ENCODE measurements around the gene RNF103. TPM values are rescaled to one million over a fixed set of nuclear protein-coding genes. Genes with fewer than 3 reads are reported as not detected.

The RNF103 gene
- polyA plus RNA-seq, 2 of the 4 experiments (the other 2 are of a cell fraction): 20.0 to 38.3 TPM

DNA sequence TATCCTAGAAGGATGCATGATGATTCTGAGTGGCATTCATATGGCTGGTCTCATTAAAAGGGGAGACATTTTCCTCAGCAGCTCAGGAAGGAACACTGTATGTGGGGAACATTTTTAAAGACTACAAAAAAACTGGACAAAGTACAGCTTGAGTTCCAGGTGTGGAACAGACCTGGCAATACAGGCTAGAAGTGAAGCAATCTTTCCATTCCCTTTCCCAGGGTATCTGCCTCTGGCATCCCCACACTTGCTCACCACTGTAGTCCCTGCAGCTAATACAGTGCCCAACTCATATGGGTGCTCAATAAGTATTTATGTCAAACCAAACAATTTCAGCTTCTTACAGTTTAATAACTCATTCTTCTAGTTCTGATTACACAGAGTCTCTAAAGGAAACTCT, 8.1 kb downstream of the RNF103 start:
- Histone ChIP-seq H3K27ac (no peak overlapping the region), H3K9me3 (no peaks in the 10 kb centered on the region), H3K4me1 (peaks cover 22% of the 10 kb centered on the region; the same call in 2 of the 3 replicates), H3K4me3 (no peak overlapping the region), H3K4me2 (no peak overlapping the region; the same call in 2 of the 3 replicates)
- CTCF ChIA-PET: no interaction called here
- DNase-seq (ENCODE audit: low read depth in 1 of 2, low spot score in 1 of 2) (no peak), ATAC-seq (no peak), FAIRE-seq (no peak)
- no peak for TF ChIP-seq JUN (IDR thresholded peaks at IDR 0.05)
- no peak for TF ChIP-seq FOSB (CRISPR knock-in tag; IDR thresholded peaks at IDR 0.05)
- TF ChIP-seq, protein P1, sequence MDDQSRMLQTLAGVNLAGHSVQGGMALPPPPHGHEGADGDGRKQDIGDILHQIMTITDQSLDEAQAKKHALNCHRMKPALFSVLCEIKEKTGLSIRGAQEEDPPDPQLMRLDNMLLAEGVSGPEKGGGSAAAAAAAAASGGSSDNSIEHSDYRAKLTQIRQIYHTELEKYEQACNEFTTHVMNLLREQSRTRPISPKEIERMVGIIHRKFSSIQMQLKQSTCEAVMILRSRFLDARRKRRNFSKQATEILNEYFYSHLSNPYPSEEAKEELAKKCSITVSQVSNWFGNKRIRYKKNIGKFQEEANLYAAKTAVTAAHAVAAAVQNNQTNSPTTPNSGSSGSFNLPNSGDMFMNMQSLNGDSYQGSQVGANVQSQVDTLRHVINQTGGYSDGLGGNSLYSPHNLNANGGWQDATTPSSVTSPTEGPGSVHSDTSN (IDR thresholded peaks at IDR 0.05): no peak
- TF ChIP-seq SREBF2 (IDR thresholded peaks at IDR 0.05): no peak
- TF ChIP-seq HEYL (CRISPR knock-in tag; IDR thresholded peaks at IDR 0.05): no peak
- TF ChIP-seq, protein P2, sequence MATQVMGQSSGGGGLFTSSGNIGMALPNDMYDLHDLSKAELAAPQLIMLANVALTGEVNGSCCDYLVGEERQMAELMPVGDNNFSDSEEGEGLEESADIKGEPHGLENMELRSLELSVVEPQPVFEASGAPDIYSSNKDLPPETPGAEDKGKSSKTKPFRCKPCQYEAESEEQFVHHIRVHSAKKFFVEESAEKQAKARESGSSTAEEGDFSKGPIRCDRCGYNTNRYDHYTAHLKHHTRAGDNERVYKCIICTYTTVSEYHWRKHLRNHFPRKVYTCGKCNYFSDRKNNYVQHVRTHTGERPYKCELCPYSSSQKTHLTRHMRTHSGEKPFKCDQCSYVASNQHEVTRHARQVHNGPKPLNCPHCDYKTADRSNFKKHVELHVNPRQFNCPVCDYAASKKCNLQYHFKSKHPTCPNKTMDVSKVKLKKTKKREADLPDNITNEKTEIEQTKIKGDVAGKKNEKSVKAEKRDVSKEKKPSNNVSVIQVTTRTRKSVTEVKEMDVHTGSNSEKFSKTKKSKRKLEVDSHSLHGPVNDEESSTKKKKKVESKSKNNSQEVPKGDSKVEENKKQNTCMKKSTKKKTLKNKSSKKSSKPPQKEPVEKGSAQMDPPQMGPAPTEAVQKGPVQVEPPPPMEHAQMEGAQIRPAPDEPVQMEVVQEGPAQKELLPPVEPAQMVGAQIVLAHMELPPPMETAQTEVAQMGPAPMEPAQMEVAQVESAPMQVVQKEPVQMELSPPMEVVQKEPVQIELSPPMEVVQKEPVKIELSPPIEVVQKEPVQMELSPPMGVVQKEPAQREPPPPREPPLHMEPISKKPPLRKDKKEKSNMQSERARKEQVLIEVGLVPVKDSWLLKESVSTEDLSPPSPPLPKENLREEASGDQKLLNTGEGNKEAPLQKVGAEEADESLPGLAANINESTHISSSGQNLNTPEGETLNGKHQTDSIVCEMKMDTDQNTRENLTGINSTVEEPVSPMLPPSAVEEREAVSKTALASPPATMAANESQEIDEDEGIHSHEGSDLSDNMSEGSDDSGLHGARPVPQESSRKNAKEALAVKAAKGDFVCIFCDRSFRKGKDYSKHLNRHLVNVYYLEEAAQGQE (IDR thresholded peaks at IDR 0.05): no peak
- no peak for TF ChIP-seq RFX5 (IDR thresholded peaks at IDR 0.05)
- no peak for TF ChIP-seq FOSL2 (IDR thresholded peaks at IDR 0.05)
- TF ChIP-seq FOSL2 (CRISPR knock-in tag; IDR thresholded peaks at IDR 0.05): no peak
- no peak for TF ChIP-seq ZSCAN20 (CRISPR knock-in tag; IDR thresholded peaks at IDR 0.05)
- TF ChIP-seq CEBPB (IDR thresholded peaks at IDR 0.05): no peak
- TF ChIP-seq, protein P3, sequence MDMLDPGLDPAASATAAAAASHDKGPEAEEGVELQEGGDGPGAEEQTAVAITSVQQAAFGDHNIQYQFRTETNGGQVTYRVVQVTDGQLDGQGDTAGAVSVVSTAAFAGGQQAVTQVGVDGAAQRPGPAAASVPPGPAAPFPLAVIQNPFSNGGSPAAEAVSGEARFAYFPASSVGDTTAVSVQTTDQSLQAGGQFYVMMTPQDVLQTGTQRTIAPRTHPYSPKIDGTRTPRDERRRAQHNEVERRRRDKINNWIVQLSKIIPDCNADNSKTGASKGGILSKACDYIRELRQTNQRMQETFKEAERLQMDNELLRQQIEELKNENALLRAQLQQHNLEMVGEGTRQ (IDR thresholded peaks at IDR 0.05): no peak
- TF ChIP-seq SMC3 (IDR thresholded peaks at IDR 0.05): no peak
- no peak for TF ChIP-seq ESRRA (IDR thresholded peaks at IDR 0.05; ENCODE audit: borderline replicate concordance, low read length)
- TF ChIP-seq HDAC2 (IDR thresholded peaks at IDR 0.05): no peak
- no peak for TF ChIP-seq ZC3H11A (IDR thresholded peaks at IDR 0.05)
- TF ChIP-seq, protein P4, sequence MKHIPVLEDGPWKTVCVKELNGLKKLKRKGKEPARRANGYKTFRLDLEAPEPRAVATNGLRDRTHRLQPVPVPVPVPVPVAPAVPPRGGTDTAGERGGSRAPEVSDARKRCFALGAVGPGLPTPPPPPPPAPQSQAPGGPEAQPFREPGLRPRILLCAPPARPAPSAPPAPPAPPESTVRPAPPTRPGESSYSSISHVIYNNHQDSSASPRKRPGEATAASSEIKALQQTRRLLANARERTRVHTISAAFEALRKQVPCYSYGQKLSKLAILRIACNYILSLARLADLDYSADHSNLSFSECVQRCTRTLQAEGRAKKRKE (CRISPR knock-in tag; IDR thresholded peaks at IDR 0.05; ENCODE audit: low read depth): no peak
- no peak for TF ChIP-seq MAZ (IDR thresholded peaks at IDR 0.05; ENCODE audit: borderline replicate concordance, low read depth, low read length)
- TF ChIP-seq, protein P5, sequence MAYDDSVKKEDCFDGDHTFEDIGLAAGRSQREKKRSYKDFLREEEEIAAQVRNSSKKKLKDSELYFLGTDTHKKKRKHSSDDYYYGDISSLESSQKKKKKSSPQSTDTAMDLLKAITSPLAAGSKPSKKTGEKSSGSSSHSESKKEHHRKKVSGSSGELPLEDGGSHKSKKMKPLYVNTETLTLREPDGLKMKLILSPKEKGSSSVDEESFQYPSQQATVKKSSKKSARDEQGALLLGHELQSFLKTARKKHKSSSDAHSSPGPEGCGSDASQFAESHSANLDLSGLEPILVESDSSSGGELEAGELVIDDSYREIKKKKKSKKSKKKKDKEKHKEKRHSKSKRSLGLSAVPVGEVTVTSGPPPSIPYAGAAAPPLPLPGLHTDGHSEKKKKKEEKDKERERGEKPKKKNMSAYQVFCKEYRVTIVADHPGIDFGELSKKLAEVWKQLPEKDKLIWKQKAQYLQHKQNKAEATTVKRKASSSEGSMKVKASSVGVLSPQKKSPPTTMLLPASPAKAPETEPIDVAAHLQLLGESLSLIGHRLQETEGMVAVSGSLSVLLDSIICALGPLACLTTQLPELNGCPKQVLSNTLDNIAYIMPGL (CRISPR knock-in tag; IDR thresholded peaks at IDR 0.05; ENCODE audit: borderline replicate concordance): no peak
- POLR2A ChIA-PET: no interaction called here

DNA sequence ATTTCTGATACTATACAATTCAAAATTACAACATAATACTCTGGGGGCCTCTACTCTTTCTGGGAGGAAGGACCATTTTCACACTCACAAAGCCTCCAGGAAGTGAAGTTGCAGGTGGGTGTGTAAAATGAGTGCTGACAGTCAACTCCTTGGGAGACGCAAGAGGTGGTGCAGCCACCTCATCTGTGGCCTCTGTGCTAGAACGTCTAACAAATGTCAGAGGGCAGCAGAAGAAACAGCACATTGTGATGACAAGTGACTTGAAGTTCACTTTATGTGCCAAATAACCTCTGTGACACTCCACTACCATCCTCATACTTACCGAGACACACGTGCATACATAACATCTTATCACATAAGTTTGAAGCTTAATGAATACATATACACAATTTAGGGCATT, 10.2 kb downstream of the RNF103 start:
- POLR2A ChIA-PET: interaction anchor here (1.2 kb wide), 1 partner anchor 173 kb away, joined by 3 read pairs; the partner anchor contains the start of gene KDM3A
- WGBS (ENCODE audit: missing lambda C conversion rate): 91% methylated on average over 4 of the region's 4 CpGs
- no peak for TF ChIP-seq HOXB5 (CRISPR knock-in tag; IDR thresholded peaks at IDR 0.05)
- no peak for TF ChIP-seq HDAC2 (IDR thresholded peaks at IDR 0.05)
- no peak for TF ChIP-seq CEBPB (IDR thresholded peaks at IDR 0.05)
- TF ChIP-seq NR3C1 (IDR thresholded peaks at IDR 0.05): no peak
- TF ChIP-seq MYC (IDR thresholded peaks at IDR 0.05; ENCODE audit: borderline replicate concordance, low read length): no peak
- no peak for TF ChIP-seq GATA3 (IDR thresholded peaks at IDR 0.05; ENCODE audit: borderline replicate concordance)
- TF ChIP-seq PHF8 (IDR thresholded peaks at IDR 0.05; ENCODE audit: borderline replicate concordance, low read depth): no peak
- TF ChIP-seq NPAS2 (CRISPR knock-in tag; IDR thresholded peaks at IDR 0.05; ENCODE audit: borderline replicate concordance): no peak
- no peak for TF ChIP-seq ZC3H11A (IDR thresholded peaks at IDR 0.05)
- TF ChIP-seq ZSCAN20 (CRISPR knock-in tag; IDR thresholded peaks at IDR 0.05): no peak
- no peak for TF ChIP-seq CBX8 (IDR thresholded peaks at IDR 0.05)
- FAIRE-seq: no peak
- CTCF ChIA-PET: interaction anchor here (0.7 to 1.0 kb wide), 2 partner anchors 9 kb away, joined by 4 to 5 read pairs; no protein-coding TSS in a partner anchor
- DNase-seq (ENCODE audit: low read depth in 1 of 2, low spot score in 1 of 2): no peak
- peaks cover 15% of the 10 kb centered on the region; the same call in 2 of the 3 replicates for H3K4me1 ChIP-seq
- H3K4me2 ChIP-seq: no peak overlapping the region
- no peaks in the 10 kb centered on the region for H3K9me3 ChIP-seq
- no peak for ATAC-seq
- H3K27ac ChIP-seq: no peak overlapping the region
- no peak overlapping the region for H3K4me3 ChIP-seq

Measured in A549 (cell line).